ACC112 (cell line): ENCODE results near the gene XCR1.
A peak's percentile ranks its signal among the peaks of the same experiment; 100 is the strongest.
"Not testable (repeated sequence)": the region's sequence is repeated elsewhere in the genome, so short reads cannot be mapped to it uniquely, and the experiment has no call there.

Experiments
- H2AFZ ChIP-seq: fragments of 200-600 bp; sonication (generic); one replicate; pipeline ENCODE4 v1.6.0; 2017; ENCODE audit warnings: antibody characterized with exemption, low read length; ENCODE audit not compliant: unreplicated experiment
- H3K27ac ChIP-seq: fragments of 200-600 bp; sonication (generic); 2 replicates; pipeline ENCODE4 v1.5.1; 2014; ENCODE audit warnings: low read depth, mild to moderate bottlenecking, antibody characterized with exemption, low read length, moderate library complexity
- H3K27me3 ChIP-seq: fragments of 200-600 bp; sonication (generic); 2 replicates; pipeline ENCODE4 v1.6.1; 2014; ENCODE audit warnings: mild to moderate bottlenecking, antibody characterized with exemption, low read length, moderate library complexity, mixed read lengths; ENCODE audit not compliant: insufficient read depth
- H3K36me3 ChIP-seq: fragments of 200-600 bp; sonication (generic); 2 replicates; pipeline ENCODE4 v1.6.1; 2016; ENCODE audit warnings: mild to moderate bottlenecking, antibody characterized with exemption, low read length, moderate library complexity, mixed read lengths; ENCODE audit not compliant: insufficient read depth
- H3K4me1 ChIP-seq: fragments of 200-600 bp; sonication (generic); one replicate; pipeline ENCODE4 v1.6.1; 2016; ENCODE audit warnings: low read length, mixed read lengths; ENCODE audit not compliant: insufficient read depth, unreplicated experiment, control insufficient read depth
- H3K4me3 ChIP-seq: fragments of 200-600 bp; sonication (generic); 2 replicates; pipeline ENCODE4 v1.5.1; 2014; ENCODE audit warnings: mild to moderate bottlenecking, low read depth, low read length
- H3K79me2 ChIP-seq: fragments of 200-600 bp; sonication (generic); one replicate; pipeline ENCODE4 v1.6.0; 2016; ENCODE audit warnings: low read length; ENCODE audit not compliant: control insufficient read depth, unreplicated experiment, insufficient read depth

The XCR1 gene

GRCh38 chr3:46046231-46046630, 18.9 kb upstream of the XCR1 start:
- H3K27ac ChIP-seq, H2AFZ ChIP-seq, H3K4me3 ChIP-seq, H3K79me2 ChIP-seq, H3K4me1 ChIP-seq, H3K36me3 ChIP-seq: not testable (repeated sequence)
- H3K27me3 ChIP-seq = peaks cover 21% of the 10 kb centered on the region; the same call in 1 of the 2 replicates

- H3K36me3 ChIP-seq = no peaks in the 10 kb centered on the region
- H3K27me3 ChIP-seq = peaks cover 14% of the 10 kb centered on the region; the same call in 1 of the 2 replicates
- H3K79me2 ChIP-seq = no peaks in the 10 kb centered on the region
- H3K4me1 ChIP-seq = no peaks in the 10 kb centered on the region
- no peak overlapping the region for H3K27ac ChIP-seq
- H2AFZ ChIP-seq = no peak overlapping the region
- H3K4me3 ChIP-seq = no peak overlapping the region
These were observed 11.6 kb upstream of the XCR1 start for GRCh38 chr3:46038916-46039315.

GRCh38 chr3:46038071-46038470, 10.8 kb upstream of the XCR1 start:
- not testable (repeated sequence) for H3K4me3 ChIP-seq, H3K4me1 ChIP-seq, H3K36me3 ChIP-seq, H3K79me2 ChIP-seq, H2AFZ ChIP-seq, H3K27ac ChIP-seq
- peaks cover 14% of the 10 kb centered on the region; the same call in 1 of the 2 replicates for H3K27me3 ChIP-seq

GRCh38 chr3:46036191-46036590, 8.9 kb upstream of the XCR1 start:
- Histone ChIP-seq H3K4me3 (no peak overlapping the region), H3K4me1 (no peaks in the 10 kb centered on the region), H3K27ac (no peak overlapping the region), H3K36me3 (no peaks in the 10 kb centered on the region), H3K27me3 (peaks cover 5% of the 10 kb centered on the region; the same call in 1 of the 2 replicates), H2AFZ (no peak overlapping the region), H3K79me2 (no peaks in the 10 kb centered on the region)

GRCh38 chr3:46031747-46032146, 4.5 kb upstream of the XCR1 start:
- H3K4me3 ChIP-seq = no peak overlapping the region

GRCh38 chr3:46031269-46031668, 4.0 kb upstream of the XCR1 start:
- no peak overlapping the region for H3K4me3 ChIP-seq
- 0 out of 2 replicates have a peak, but pooled peaks cover 2% of the 10 kb centered on the region for H3K27me3 ChIP-seq
- H3K79me2 ChIP-seq = no peaks in the 10 kb centered on the region
- no peak overlapping the region for H3K27ac ChIP-seq
- no peaks in the 10 kb centered on the region for H3K4me1 ChIP-seq
- no peak overlapping the region for H2AFZ ChIP-seq
- no peaks in the 10 kb centered on the region for H3K36me3 ChIP-seq

More at GRCh38 chr3:46031747-46032146, 4.5 kb upstream of the XCR1 start:
- Histone ChIP-seq H3K27ac (no peak overlapping the region), H3K27me3 (0 out of 2 replicates have a peak, but pooled peaks cover 2% of the 10 kb centered on the region), H3K36me3 (no peaks in the 10 kb centered on the region), H3K4me1 (no peaks in the 10 kb centered on the region), H2AFZ (no peak overlapping the region), H3K79me2 (no peaks in the 10 kb centered on the region)

- H3K4me1 ChIP-seq = no peaks in the 10 kb centered on the region
- H3K36me3 ChIP-seq = no peaks in the 10 kb centered on the region
- H3K4me3 ChIP-seq = no peak overlapping the region
- no peak overlapping the region for H2AFZ ChIP-seq
- H3K79me2 ChIP-seq = no peaks in the 10 kb centered on the region
- H3K27me3 ChIP-seq = 0 out of 2 replicates have a peak, but pooled peaks cover 2% of the 10 kb centered on the region
- H3K27ac ChIP-seq = no peak overlapping the region
These were observed 3.3 kb upstream of the XCR1 start for GRCh38 chr3:46030626-46031025.

GRCh38 chr3:46029953-46030543, 2.8 kb upstream of the XCR1 start:
- H3K27ac ChIP-seq = no peak overlapping the region

GRCh38 chr3:46027736-46028397, 584 bp upstream of the XCR1 start:
- no peak overlapping the region for H2AFZ ChIP-seq

More at GRCh38 chr3:46029953-46030543, 2.8 kb upstream of the XCR1 start:
- Histone ChIP-seq H2AFZ (no peak overlapping the region), H3K79me2 (no peaks in the 10 kb centered on the region), H3K36me3 (no peaks in the 10 kb centered on the region), H3K4me3 (no peak overlapping the region), H3K27me3 (no peaks in the 10 kb centered on the region), H3K4me1 (no peaks in the 10 kb centered on the region)

GRCh38 chr3:46025139-46025538, 2.1 kb downstream of the XCR1 start:
- H3K79me2 ChIP-seq = no peaks in the 10 kb centered on the region
- no peak overlapping the region for H3K27ac ChIP-seq
- H2AFZ ChIP-seq = no peak overlapping the region
- no peaks in the 10 kb centered on the region for H3K36me3 ChIP-seq
- H3K27me3 ChIP-seq = no peaks in the 10 kb centered on the region
- no peak overlapping the region for H3K4me3 ChIP-seq
- no peaks in the 10 kb centered on the region for H3K4me1 ChIP-seq

More at GRCh38 chr3:46027736-46028397, 584 bp upstream of the XCR1 start:
- Histone ChIP-seq H3K27me3 (no peaks in the 10 kb centered on the region), H3K36me3 (no peaks in the 10 kb centered on the region), H3K4me3 (no peak overlapping the region), H3K79me2 (no peaks in the 10 kb centered on the region), H3K27ac (no peak overlapping the region), H3K4me1 (no peaks in the 10 kb centered on the region)

- Histone ChIP-seq H3K79me2 (no peaks in the 10 kb centered on the region), H3K36me3 (no peaks in the 10 kb centered on the region), H3K4me3 (no peak overlapping the region), H3K27me3 (no peaks in the 10 kb centered on the region), H2AFZ (peak overlapping the region; percentile 50), H3K4me1 (no peaks in the 10 kb centered on the region), H3K27ac (no peak overlapping the region)
These were observed 3.2 kb downstream of the XCR1 start for GRCh38 chr3:46024131-46024530.
